ENCODE measurements around the gene ACER3. TPM values are rescaled to one million over a fixed set of nuclear protein-coding genes. Genes with fewer than 3 reads are reported as not detected.
A peak's percentile ranks its signal among the peaks of the same experiment; 100 is the strongest.

ACER3 gene
- total RNA-seq, 2 donors from 2014 or later, result 18.5 to 23.2 TPM

DNA sequence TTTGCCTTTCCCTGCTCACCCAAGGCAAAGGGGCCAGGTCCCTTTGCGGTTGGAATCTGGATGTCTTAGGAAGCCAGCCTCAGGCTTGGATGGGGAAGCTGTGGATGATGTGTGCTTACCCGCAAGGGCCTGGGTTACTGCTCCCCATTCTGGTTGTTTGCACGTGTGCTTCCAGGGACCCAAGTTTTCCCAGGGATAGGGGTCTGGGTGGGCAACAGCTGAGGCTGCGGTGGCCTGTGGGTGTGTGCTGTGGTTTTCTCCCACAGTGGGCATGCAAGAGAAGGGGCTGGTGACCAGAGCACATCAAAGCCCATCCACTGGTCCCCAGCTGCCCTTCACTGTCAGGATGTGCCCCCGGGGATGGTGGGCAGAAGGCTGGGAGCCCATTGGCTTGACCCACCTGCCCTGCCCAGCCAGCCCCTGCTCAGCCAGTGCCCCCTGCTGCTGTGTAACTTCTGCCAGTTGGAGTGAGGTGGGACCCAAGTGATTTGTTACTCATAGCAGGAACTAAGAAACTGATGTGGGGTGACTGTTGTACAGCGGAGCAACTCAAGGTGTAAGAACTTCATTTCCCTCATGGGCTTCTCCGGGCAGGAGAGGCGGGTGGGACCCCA, 209.4 kb downstream of the ACER3 start:
- H3K4me3 ChIP-seq (ENCODE audit: low read length), result no peak overlapping the region
- H3K36me3 ChIP-seq (ENCODE audit: control insufficient read depth, insufficient read depth, low read length), result no peaks in the 10 kb centered on the region
- TF ChIP-seq, protein P1, sequence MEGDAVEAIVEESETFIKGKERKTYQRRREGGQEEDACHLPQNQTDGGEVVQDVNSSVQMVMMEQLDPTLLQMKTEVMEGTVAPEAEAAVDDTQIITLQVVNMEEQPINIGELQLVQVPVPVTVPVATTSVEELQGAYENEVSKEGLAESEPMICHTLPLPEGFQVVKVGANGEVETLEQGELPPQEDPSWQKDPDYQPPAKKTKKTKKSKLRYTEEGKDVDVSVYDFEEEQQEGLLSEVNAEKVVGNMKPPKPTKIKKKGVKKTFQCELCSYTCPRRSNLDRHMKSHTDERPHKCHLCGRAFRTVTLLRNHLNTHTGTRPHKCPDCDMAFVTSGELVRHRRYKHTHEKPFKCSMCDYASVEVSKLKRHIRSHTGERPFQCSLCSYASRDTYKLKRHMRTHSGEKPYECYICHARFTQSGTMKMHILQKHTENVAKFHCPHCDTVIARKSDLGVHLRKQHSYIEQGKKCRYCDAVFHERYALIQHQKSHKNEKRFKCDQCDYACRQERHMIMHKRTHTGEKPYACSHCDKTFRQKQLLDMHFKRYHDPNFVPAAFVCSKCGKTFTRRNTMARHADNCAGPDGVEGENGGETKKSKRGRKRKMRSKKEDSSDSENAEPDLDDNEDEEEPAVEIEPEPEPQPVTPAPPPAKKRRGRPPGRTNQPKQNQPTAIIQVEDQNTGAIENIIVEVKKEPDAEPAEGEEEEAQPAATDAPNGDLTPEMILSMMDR (conservative IDR thresholded peaks at IDR 0.05), result no peak
- Mint-ChIP-seq H3K27ac (no peak overlapping the region), H3K36me3 (ENCODE audit: low read depth) (no peaks in the 10 kb centered on the region), H3K4me3 (no peak overlapping the region), H3K27me3 (ENCODE audit: insufficient read depth) (peaks cover 10% of the 10 kb centered on the region), H3K4me1 (peaks cover 10% of the 10 kb centered on the region), H3K9me3 (no peaks in the 10 kb centered on the region)
- no peak overlapping the region for H3K9ac ChIP-seq (ENCODE audit: extremely low read depth, low read length, poor library complexity, severe bottlenecking)
- no peaks in the 10 kb centered on the region for H3K27me3 ChIP-seq (ENCODE audit: control insufficient read depth, insufficient read depth, low read length, poor library complexity, severe bottlenecking)
- H3K9me3 ChIP-seq (ENCODE audit: control insufficient read depth, low read length), result no peaks in the 10 kb centered on the region
- H3K4me1 ChIP-seq (ENCODE audit: control insufficient read depth, insufficient read depth, low read length), result peaks cover 8% of the 10 kb centered on the region
- H3K27ac ChIP-seq (ENCODE audit: low read depth, low read length), result no peak overlapping the region
- DNase-seq, result peak; percentile 27
- WGBS, 2 experiments (ENCODE audit: insufficient coverage in 1 of 2, insufficient read length in 1 of 2), result 93 to 96% methylated on average over 3 to 8 of the region's 8 CpGs

DNA sequence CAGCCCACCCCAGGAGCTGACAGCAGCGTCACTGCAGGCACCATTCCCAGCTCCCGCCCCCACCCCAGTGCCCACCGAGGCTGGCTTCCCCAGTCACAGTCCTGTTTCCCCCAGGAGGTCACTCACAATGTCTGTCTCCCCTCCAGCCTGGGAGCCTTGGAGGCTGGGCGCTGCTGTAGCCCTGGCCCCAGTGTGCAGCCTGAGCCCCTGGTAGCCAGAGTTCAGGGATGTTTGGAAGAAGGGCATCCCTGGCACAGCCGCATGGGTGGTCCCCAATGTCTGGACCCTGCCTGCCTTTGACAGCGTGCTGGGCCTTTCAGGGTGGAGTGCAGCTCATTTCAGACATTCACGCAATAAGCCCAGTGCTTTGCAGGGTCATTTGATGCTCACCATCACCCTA, 210.4 kb downstream of the ACER3 start:
- H3K27ac ChIP-seq (ENCODE audit: low read depth, low read length), result no peak overlapping the region
- H3K4me3 Mint-ChIP-seq, result no peak overlapping the region

DNA sequence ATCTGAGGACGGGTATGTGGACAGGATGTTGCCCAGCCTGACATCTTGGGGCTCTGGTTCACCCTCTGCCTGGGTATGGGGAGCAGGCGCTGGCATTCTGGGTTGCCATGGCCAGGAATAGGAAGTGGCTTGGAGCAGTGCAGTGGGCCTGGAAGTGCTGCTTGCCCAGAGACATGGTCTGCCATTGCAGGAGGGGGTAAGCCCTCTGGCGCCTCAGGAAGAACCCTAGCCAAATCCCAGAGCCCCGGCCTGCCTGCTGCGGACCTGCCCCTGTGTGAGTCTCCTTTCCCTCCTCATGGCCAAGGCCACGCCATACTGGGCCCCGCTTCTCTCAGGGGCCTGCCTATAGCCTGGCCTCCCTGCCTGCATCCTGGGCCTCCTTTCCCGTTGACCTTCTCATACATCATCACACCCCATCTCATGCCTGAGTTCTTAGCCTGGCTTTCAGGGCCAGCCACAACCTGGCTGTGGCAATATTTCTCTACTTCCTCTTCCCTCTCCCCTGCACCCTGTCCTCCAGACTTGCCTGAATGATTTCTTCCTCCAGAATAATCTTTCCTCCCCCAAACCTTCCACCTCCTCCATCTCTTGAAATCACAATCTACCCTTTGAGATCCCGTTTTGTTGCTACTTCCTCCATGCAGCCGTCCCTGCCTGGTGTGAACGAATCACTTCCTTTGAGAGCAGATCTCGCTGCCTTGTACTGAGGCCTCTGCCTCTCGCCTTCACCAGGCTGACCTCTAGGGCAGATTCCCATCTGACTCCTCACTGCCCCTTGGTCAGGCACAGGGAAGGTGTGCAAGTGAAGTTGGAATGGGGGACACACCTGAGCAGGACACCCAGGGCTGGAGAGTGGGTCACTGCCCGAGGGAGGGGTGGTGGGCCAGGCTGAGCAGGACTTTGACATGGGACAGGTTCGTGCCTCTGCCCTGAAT, 211.2 kb downstream of the ACER3 start:
- Mint-ChIP-seq H3K36me3 (ENCODE audit: low read depth) (no peaks in the 10 kb centered on the region), H3K4me1 (peaks cover 5% of the 10 kb centered on the region), H3K4me3 (no peak overlapping the region), H3K9me3 (no peaks in the 10 kb centered on the region), H3K27ac (no peak overlapping the region), H3K27me3 (ENCODE audit: insufficient read depth) (peaks cover 10% of the 10 kb centered on the region)
- H3K36me3 ChIP-seq (ENCODE audit: control insufficient read depth, insufficient read depth, low read length), result no peaks in the 10 kb centered on the region
- no peaks in the 10 kb centered on the region for H3K27me3 ChIP-seq (ENCODE audit: control insufficient read depth, insufficient read depth, low read length, poor library complexity, severe bottlenecking)
- WGBS, 2 experiments (ENCODE audit: insufficient coverage in 1 of 2, insufficient read length in 1 of 2), result 91 to 92% methylated on average over 11 to 15 of the region's 15 CpGs
- H3K4me3 ChIP-seq (ENCODE audit: low read length), result no peak overlapping the region
- H3K4me1 ChIP-seq (ENCODE audit: control insufficient read depth, insufficient read depth, low read length), result no peaks in the 10 kb centered on the region
- no peaks in the 10 kb centered on the region for H3K9me3 ChIP-seq (ENCODE audit: control insufficient read depth, low read length)
- DNase-seq, result peak; percentile 63
- H3K9ac ChIP-seq (ENCODE audit: extremely low read depth, low read length, poor library complexity, severe bottlenecking), result no peak overlapping the region
- no peak overlapping the region for H3K27ac ChIP-seq (ENCODE audit: low read depth, low read length)
- TF ChIP-seq, protein P1 (conservative IDR thresholded peaks at IDR 0.05), result no peak

More for the DNA sequence above, 210.4 kb downstream of the ACER3 start:
- Mint-ChIP-seq H3K9me3 (no peaks in the 10 kb centered on the region), H3K27me3 (ENCODE audit: insufficient read depth) (peaks cover 10% of the 10 kb centered on the region), H3K36me3 (ENCODE audit: low read depth) (no peaks in the 10 kb centered on the region), H3K4me1 (peaks cover 5% of the 10 kb centered on the region), H3K27ac (no peak overlapping the region)
- Histone ChIP-seq H3K36me3 (ENCODE audit: control insufficient read depth, insufficient read depth, low read length) (no peaks in the 10 kb centered on the region), H3K4me1 (ENCODE audit: control insufficient read depth, insufficient read depth, low read length) (no peaks in the 10 kb centered on the region), H3K9ac (ENCODE audit: extremely low read depth, low read length, poor library complexity, severe bottlenecking) (no peak overlapping the region), H3K27me3 (ENCODE audit: control insufficient read depth, insufficient read depth, low read length, poor library complexity, severe bottlenecking) (no peaks in the 10 kb centered on the region), H3K9me3 (ENCODE audit: control insufficient read depth, low read length) (no peaks in the 10 kb centered on the region), H3K4me3 (ENCODE audit: low read length) (no peak overlapping the region)
- 78 to 91% methylated on average over 3 to 7 of the region's 7 CpGs for WGBS, 2 experiments (ENCODE audit: insufficient coverage in 1 of 2, insufficient read length in 1 of 2)
- peak; percentile 35 for DNase-seq
- TF ChIP-seq, protein P1 (conservative IDR thresholded peaks at IDR 0.05), result no peak

Data from endodermal cell (in vitro differentiated cells).